Psoas muscle (tissue), 8 donors: ENCODE measurements around the gene STX16. TPM values are rescaled to one million over a fixed set of nuclear protein-coding genes. Genes with fewer than 3 reads are reported as not detected.

Source experiments
- ATAC-seq, 4 donors: fragments of 200-7000 bp; cut with Tn5 transposase; one replicate each; pipeline ENCODE4 v1.9.1; 2020; ENCODE audit warnings: moderate library complexity in 3 of 4, mild to moderate bottlenecking in 2 of 4
- DNase-seq, 2 donors: peaks; one replicate each; pipeline ENCODE4 v3.0.0-alpha.2; 2020
- H3K27ac ChIP-seq: fragments of 200-600 bp; one replicate; pipeline ENCODE4 v1.8.0; 2022
- H3K27me3 ChIP-seq, 3 donors: fragments of 200-600 bp in 1 of 3; one replicate each; pipeline versions ENCODE4 v1.6.1 to v1.8.0; 2013 to 2022; ENCODE audit warnings: low read length in 2 of 3, mild to moderate bottlenecking in 2 of 3, moderate library complexity in 1 of 3; ENCODE audit not compliant: insufficient read depth in 3 of 3
- H3K36me3 ChIP-seq, 2 donors: fragments of 200-600 bp in 1 of 2; one replicate each; pipeline versions ENCODE4 v1.6.1 to v1.8.0; 2013 to 2022; ENCODE audit warnings: low read depth in 1 of 2, mild to moderate bottlenecking in 1 of 2, moderate library complexity in 1 of 2; ENCODE audit not compliant: insufficient read depth in 1 of 2
- H3K4me1 ChIP-seq: fragments of 200-600 bp; one replicate; pipeline ENCODE4 v1.8.0; 2022
- H3K4me3 ChIP-seq: fragments of 200-600 bp; one replicate; pipeline ENCODE4 v1.8.0; 2022; ENCODE audit warnings: mild to moderate bottlenecking
- H3K9me3 ChIP-seq: fragments of 200-600 bp; one replicate; pipeline ENCODE4 v1.8.0; 2022
- WGBS, 3 donors: extraction: QIAGEN DNeasy Blood & Tissue Kit; methylation state at CpG; one replicate each; pipeline versions ENCODE4 v1.1.6 to v1.1.7; 2013; 5-methylcytosine and 5-hydroxymethylcytosine counted together
- intact Hi-C, 2 donors: fragments of 100-400 bp; cut with DNase I; formaldehyde crosslinking; loops; one replicate each; pipeline versions ENCODE4 v1.11.0 to v1.14.2; 2022
- polyA plus RNA-seq, 3 donors: library from polyadenylated mRNA; stranded (reverse); fragments of 200-250 nt; gene quantifications; one replicate each; pipeline ENCODE4 v1.2.3, GENCODE V29; 2013
- total RNA-seq, 4 donors: library from RNA; stranded (reverse); fragmentation: NEBNext Ultra II Directional in 2 of 4; extraction: Animal tissue kit (Norgen Biotek cat#: 25700) in 2 of 4; gene quantifications; one replicate each; pipeline versions ENCODE4 v1.2.1 to v1.2.4, GENCODE V29; 2021 to 2023
- TF ChIP-seq, protein P1 (sequence below): fragments of 200-600 bp; IDR thresholded peaks from one replicate; pipeline ENCODE4 v1.8.0; 2022; ENCODE audit warnings: antibody characterized with exemption
- donor health status: healthy with polysubstance abuse.
- donor health status: DM: no; HTN: no; CAD: no; lungs with moderate emphysema.
- donor health status: Bipolar disorder and iron deficiency.
- donor health status: healthy.
- donor health status: DM: yes; HTN: yes; CAD: no.
- donor health status: DM: no; HTN: no; CAD: no.
- donor health status: DM: no; HTN: no; CAD: no.
- donor health status: DM: yes; HTN: yes; CAD: no.

STX16 gene
- total and polyA plus RNA-seq, 7 donors, result 17.5 to 58.1 (median 20.0) TPM

DNA sequence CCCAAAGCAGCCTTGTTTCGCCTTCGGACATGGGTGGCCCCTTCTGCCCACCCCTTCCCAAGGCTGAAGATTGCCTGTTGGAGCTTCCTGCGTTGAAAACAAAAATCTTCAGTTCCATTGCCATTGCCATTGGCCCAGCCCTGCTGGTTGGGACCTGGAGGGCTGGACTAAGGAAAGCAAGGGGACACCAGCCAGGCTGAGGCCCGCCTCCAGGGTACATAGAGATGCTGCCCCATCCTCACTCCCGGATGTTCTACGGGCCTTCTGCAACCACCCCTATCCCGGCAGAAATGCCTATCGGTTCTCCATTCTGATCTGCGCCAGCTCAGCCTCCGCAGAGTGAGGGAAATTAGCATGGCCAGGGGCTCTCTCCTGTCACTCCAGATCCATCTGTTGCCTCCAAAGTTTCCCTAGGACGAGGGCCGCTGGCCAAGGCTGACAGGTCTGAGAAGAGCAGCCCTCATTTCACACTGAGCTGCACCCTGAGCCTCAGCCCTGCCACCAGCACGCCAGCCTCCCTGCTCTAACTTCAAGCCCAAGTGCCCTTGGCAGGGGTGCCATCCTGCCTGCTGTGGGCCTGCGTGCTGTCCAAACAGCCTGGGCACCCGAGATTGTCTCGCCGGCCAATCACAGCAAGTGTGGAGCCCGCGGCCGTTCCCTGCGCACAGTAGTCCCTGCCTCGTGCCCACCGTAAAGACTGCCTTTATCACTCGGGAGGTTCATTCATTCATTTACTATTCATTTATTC, 13.4 kb upstream of the STX16 start:
- intact Hi-C loops, result no loop called here
- WGBS, 3 donors, result 39 to 55% (median 44%) methylated on average over 24 of the region's 24 CpGs
- no peak overlapping the region for H3K4me3 ChIP-seq

DNA sequence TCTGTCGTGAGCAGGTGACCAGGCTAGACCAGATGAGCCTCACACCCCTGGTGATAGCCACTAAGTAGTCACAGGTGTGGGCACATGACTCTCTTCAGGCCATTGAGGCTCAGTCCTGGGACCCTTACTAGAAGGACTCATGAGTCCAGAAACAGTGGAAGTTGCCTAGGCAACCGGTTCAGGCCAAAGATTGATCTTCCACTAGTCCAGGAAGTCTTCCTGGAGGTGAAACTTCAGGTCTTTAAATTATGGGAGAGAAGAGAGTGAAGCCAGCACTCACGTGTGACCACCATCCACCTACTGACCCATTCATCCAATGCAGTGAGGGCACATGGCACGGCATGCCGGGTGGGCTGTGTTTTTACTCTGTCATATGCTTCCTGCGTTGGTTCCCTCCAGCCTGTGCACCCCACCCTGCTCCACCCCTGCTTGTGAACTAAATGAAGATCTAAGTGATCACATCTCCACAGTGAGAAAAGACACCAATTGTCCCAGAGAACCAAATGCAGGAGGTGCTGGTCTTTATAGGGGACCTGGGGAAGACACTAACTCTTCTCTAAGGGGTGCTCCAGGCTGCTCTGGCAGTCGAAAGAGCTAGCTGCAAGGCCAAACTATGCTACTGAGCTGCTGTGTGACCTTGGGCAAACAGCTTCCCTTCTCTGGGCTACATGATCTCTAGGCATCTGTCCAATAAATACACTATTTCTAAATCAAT, 12.5 kb upstream of the STX16 start:
- WGBS, 3 donors, result 89 to 91% (median 90%) methylated on average over 7 of the region's 7 CpGs
- H3K4me3 ChIP-seq, result no peak overlapping the region
- ATAC-seq, result no peak
- H3K36me3 ChIP-seq, result no peaks in the 10 kb centered on the region
- no peaks in the 10 kb centered on the region for H3K4me1 ChIP-seq
- DNase-seq, result no peak
- TF ChIP-seq, protein P1, sequence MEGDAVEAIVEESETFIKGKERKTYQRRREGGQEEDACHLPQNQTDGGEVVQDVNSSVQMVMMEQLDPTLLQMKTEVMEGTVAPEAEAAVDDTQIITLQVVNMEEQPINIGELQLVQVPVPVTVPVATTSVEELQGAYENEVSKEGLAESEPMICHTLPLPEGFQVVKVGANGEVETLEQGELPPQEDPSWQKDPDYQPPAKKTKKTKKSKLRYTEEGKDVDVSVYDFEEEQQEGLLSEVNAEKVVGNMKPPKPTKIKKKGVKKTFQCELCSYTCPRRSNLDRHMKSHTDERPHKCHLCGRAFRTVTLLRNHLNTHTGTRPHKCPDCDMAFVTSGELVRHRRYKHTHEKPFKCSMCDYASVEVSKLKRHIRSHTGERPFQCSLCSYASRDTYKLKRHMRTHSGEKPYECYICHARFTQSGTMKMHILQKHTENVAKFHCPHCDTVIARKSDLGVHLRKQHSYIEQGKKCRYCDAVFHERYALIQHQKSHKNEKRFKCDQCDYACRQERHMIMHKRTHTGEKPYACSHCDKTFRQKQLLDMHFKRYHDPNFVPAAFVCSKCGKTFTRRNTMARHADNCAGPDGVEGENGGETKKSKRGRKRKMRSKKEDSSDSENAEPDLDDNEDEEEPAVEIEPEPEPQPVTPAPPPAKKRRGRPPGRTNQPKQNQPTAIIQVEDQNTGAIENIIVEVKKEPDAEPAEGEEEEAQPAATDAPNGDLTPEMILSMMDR, result no peak
- no peak overlapping the region for H3K27ac ChIP-seq
- no peaks in the 10 kb centered on the region for H3K9me3 ChIP-seq
- intact Hi-C loops, result no loop called here
- no peaks in the 10 kb centered on the region for H3K27me3 ChIP-seq

More for the DNA sequence above, 13.4 kb upstream of the STX16 start:
- Histone ChIP-seq H3K27me3 (no peaks in the 10 kb centered on the region), H3K27ac (no peak overlapping the region), H3K4me1 (no peaks in the 10 kb centered on the region), H3K9me3 (no peaks in the 10 kb centered on the region), H3K36me3 (no peaks in the 10 kb centered on the region)
- ATAC-seq (no peak), DNase-seq (no peak)
- TF ChIP-seq, protein P1, result no peak

GRCh38 chr20:58639182-58640146, 11.6 kb upstream of the STX16 start:
- TF ChIP-seq, protein P1, result no peak
- intact Hi-C loops, result no loop called here
- H3K27me3 ChIP-seq, result no peaks in the 10 kb centered on the region

DNA sequence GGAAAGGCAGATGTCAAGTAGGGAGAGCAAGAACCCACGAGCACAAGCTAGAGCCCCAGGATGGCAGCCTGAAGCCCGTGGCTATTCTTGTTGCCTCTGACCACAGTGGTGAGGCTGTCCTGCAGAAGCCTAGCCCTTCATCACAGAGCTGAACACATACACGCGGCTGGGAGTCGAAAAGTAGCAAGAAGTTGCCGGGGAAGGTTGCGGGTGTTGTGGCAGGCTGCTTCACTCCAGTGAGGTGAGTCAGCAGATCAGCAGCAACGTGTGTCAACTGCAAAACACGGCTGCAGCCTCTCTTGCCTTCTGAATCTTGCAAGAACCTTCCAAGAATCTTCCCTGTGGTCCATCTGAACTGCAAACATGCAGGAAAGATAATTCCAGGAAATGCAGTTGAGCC, 10.6 kb upstream of the STX16 start:
- Histone ChIP-seq H3K4me1 (peaks cover 6% of the 10 kb centered on the region), H3K4me3 (no peak overlapping the region), H3K9me3 (no peaks in the 10 kb centered on the region), H3K27ac (no peak overlapping the region), H3K27me3 (no peaks in the 10 kb centered on the region), H3K36me3 (no peaks in the 10 kb centered on the region)
- TF ChIP-seq, protein P1, result no peak
- intact Hi-C loops, result no loop called here
- 83 to 90% (median 87%) methylated on average over 9 of the region's 9 CpGs for WGBS, 3 donors
- DNase-seq (no peak), ATAC-seq (no peak)

More at GRCh38 chr20:58639182-58640146, 11.6 kb upstream of the STX16 start:
- WGBS, 3 donors, result 80 to 85% (median 82%) methylated on average over 19 of the region's 19 CpGs
- Histone ChIP-seq H3K27ac (no peak overlapping the region), H3K4me3 (no peak overlapping the region), H3K9me3 (no peaks in the 10 kb centered on the region), H3K36me3 (no peaks in the 10 kb centered on the region), H3K4me1 (no peaks in the 10 kb centered on the region)
- DNase-seq, result no peak
- ATAC-seq, result no peak
